Measurements from ENCODE around the gene CORO2A. TPM values are rescaled to one million over a fixed set of nuclear protein-coding genes. Genes with fewer than 3 reads are reported as not detected.

Gene CORO2A
- total and polyA plus RNA-seq, 7 donors = 0.09 to 0.30 (median 0.12) TPM

GRCh38 chr9:98101416-98101815 lies 91.0 kb downstream of the CORO2A start:
- Histone ChIP-seq H3K4me3 (no peak overlapping the region), H3K4me1 (no peaks in the 10 kb centered on the region), H3K27ac (no peak overlapping the region), H3K9me3 (no peaks in the 10 kb centered on the region), H3K36me3 (ENCODE audit: insufficient read depth in 1 of 2, low read depth in 1 of 2) (no peaks in the 10 kb centered on the region), H3K27me3 (ENCODE audit: insufficient read depth in 3 of 3, low read length in 2 of 3) (no peaks in the 10 kb centered on the region)
- 87 to 90% (median 88%) methylated on average over 7 of the region's 7 CpGs for WGBS, 3 donors
- intact Hi-C loops (cut with DNase I) = loop anchor here in 1 of 2 donors (1.0 kb wide), 1 partner anchor 17 kb away; no protein-coding TSS in a partner anchor
- no peak for ATAC-seq
- no peak for TF ChIP-seq CTCF (IDR thresholded peaks at IDR 0.05)
- no peak for DNase-seq

GRCh38 chr9:98100456-98100855 lies 92.0 kb downstream of the CORO2A start:
- no peaks in the 10 kb centered on the region for H3K9me3 ChIP-seq
- ATAC-seq (no peak), DNase-seq (no peak)
- no peak overlapping the region for H3K4me3 ChIP-seq
- no peak overlapping the region for H3K27ac ChIP-seq
- H3K4me1 ChIP-seq = no peaks in the 10 kb centered on the region
- intact Hi-C loops (cut with DNase I) = no loop called here
- no peaks in the 10 kb centered on the region for H3K27me3 ChIP-seq (ENCODE audit: insufficient read depth in 3 of 3, low read length in 2 of 3)
- TF ChIP-seq CTCF (IDR thresholded peaks at IDR 0.05) = no peak
- H3K36me3 ChIP-seq (ENCODE audit: insufficient read depth in 1 of 2, low read depth in 1 of 2) = no peaks in the 10 kb centered on the region

GRCh38 chr9:98099898-98100297 lies 92.5 kb downstream of the CORO2A start:
- Histone ChIP-seq H3K4me3 (no peak overlapping the region), H3K4me1 (no peaks in the 10 kb centered on the region), H3K36me3 (ENCODE audit: insufficient read depth in 1 of 2, low read depth in 1 of 2) (no peaks in the 10 kb centered on the region), H3K27me3 (ENCODE audit: insufficient read depth in 3 of 3, low read length in 2 of 3) (no peaks in the 10 kb centered on the region), H3K27ac (no peak overlapping the region), H3K9me3 (no peaks in the 10 kb centered on the region)
- 72 to 80% (median 77%) methylated on average over 5 of the region's 5 CpGs for WGBS, 3 donors
- DNase-seq (no peak), ATAC-seq (no peak)
- TF ChIP-seq CTCF (IDR thresholded peaks at IDR 0.05) = no peak
- intact Hi-C loops (cut with DNase I) = no loop called here

- intact Hi-C loops (cut with DNase I) = no loop called here
- TF ChIP-seq CTCF (IDR thresholded peaks at IDR 0.05) = no peak
- no peaks in the 10 kb centered on the region for H3K27me3 ChIP-seq (ENCODE audit: insufficient read depth in 3 of 3, low read length in 2 of 3)
- ATAC-seq (no peak), DNase-seq (no peak)
- 92 to 100% (median 94%) methylated on average over 2 of the region's 2 CpGs for WGBS, 3 donors
- H3K4me3 ChIP-seq = no peak overlapping the region
- H3K4me1 ChIP-seq = no peaks in the 10 kb centered on the region
- H3K27ac ChIP-seq = no peak overlapping the region
- H3K9me3 ChIP-seq = no peaks in the 10 kb centered on the region
- H3K36me3 ChIP-seq (ENCODE audit: insufficient read depth in 1 of 2, low read depth in 1 of 2) = no peaks in the 10 kb centered on the region
Measured at GRCh38 chr9:98099346-98099745, 93.1 kb downstream of the CORO2A start.

GRCh38 chr9:98097836-98098235 lies 94.6 kb downstream of the CORO2A start:
- TF ChIP-seq CTCF (IDR thresholded peaks at IDR 0.05) = no peak
- ATAC-seq (no peak), DNase-seq (no peak)
- intact Hi-C loops (cut with DNase I) = no loop called here
- Histone ChIP-seq H3K36me3 (ENCODE audit: insufficient read depth in 1 of 2, low read depth in 1 of 2) (no peaks in the 10 kb centered on the region), H3K4me3 (no peak overlapping the region), H3K27me3 (ENCODE audit: insufficient read depth in 3 of 3, low read length in 2 of 3) (peaks cover 0 to 3% (median 0%) of the 10 kb centered on the region in 3 donors), H3K9me3 (no peaks in the 10 kb centered on the region), H3K4me1 (no peaks in the 10 kb centered on the region), H3K27ac (no peak overlapping the region)
- whole genome bisulfite sequencing, 3 donors = 62 to 76% (median 69%) methylated on average over 4 of the region's 4 CpGs
